Mucosa of descending colon (tissue), 3 donors: ENCODE measurements around the gene ARMC7. TPM values are rescaled to one million over a fixed set of nuclear protein-coding genes. Genes with fewer than 3 reads are reported as not detected.
A peak's percentile ranks its signal among the peaks of the same experiment; 100 is the strongest.

Source experiments
- ATAC-seq: fragments of 200-7000 bp; cut with Tn5 transposase; one replicate; pipeline ENCODE4 v1.9.1; 2020; ENCODE audit warnings: mild to moderate bottlenecking, moderate library complexity
- DNase-seq, 3 donors: peaks; one replicate each; pipeline ENCODE4 v3.0.0-alpha.2; 2020
- H3K36me3 ChIP-seq: fragments of 200-600 bp; one replicate; pipeline ENCODE4 v1.8.0; 2021; ENCODE audit warnings: low read depth, mild to moderate bottlenecking
- H3K4me1 ChIP-seq: fragments of 200-600 bp; one replicate; pipeline ENCODE4 v1.8.0; 2021; ENCODE audit warnings: low read depth, mild to moderate bottlenecking
- H3K4me3 ChIP-seq: fragments of 200-600 bp; one replicate; pipeline ENCODE4 v1.8.0; 2021; ENCODE audit warnings: mild to moderate bottlenecking
- H3K9me3 ChIP-seq: fragments of 200-600 bp; one replicate; pipeline ENCODE4 v1.8.0; 2021; ENCODE audit warnings: mild to moderate bottlenecking
- CTCF ChIP-seq: fragments of 200-600 bp; IDR thresholded peaks from one replicate; pipeline ENCODE4 v1.8.0; 2022; ENCODE audit warnings: antibody characterized with exemption, mild to moderate bottlenecking
- intact Hi-C, 2 donors: fragments of 100-400 bp; cut with DNase I in 1 of 2; cut with micrococcal nuclease in 1 of 2; formaldehyde crosslinking; loops; one replicate each; pipeline versions ENCODE4 v1.11.0 to v1.11.1; 2022; cut with DNase I, micrococcal nuclease
- total RNA-seq, 3 donors: library from RNA; stranded (reverse); fragmentation: NEBNext Ultra II Directional in 2 of 3; extraction: Animal tissue kit (Norgen Biotek cat#: 25700) in 2 of 3; gene quantifications; one replicate each; pipeline versions ENCODE4 v1.2.1 to v1.2.4, GENCODE V29; 2021 to 2023
- donor health status: DM: no; HTN: no; CAD: no; lungs with moderate emphysema.
- donor health status: DM: no; HTN: no; CAD: no.
- donor health status: DM: no; HTN: yes; CAD: no.

ARMC7 gene
- total RNA-seq, 3 donors from 2014 or later: 16.7 to 24.3 (median 18.3) TPM

DNA sequence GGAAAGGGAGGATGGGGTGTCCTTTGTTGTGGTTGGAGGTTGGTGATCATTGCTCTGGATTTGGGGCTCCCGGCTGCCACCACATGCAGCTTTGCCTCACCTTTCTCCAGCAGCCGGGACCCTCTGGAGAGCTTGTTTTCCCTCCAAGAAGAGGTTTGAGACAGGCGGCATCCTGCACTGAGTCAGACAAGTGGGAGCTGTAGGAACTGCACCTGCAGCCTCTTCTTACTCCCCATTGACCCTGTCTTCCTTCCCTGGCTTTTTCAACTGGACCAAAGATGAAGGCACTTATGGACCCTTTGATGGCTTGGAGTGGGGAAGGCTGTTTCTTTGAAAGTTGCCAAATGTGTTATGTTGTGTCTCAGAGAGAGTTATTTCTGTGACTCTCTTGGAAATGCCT, 46.1 kb upstream of the ARMC7 start:
- intact Hi-C loops: no loop called here
- H3K36me3 ChIP-seq: peaks cover 4% of the 10 kb centered on the region

GRCh38 chr17:75064040-75064439, 45.7 kb upstream of the ARMC7 start:
- no peak for TF ChIP-seq CTCF
- H3K4me1 ChIP-seq: no peaks in the 10 kb centered on the region
- H3K36me3 ChIP-seq: peaks cover 4% of the 10 kb centered on the region
- no peak overlapping the region for H3K4me3 ChIP-seq
- H3K9me3 ChIP-seq: no peaks in the 10 kb centered on the region
- intact Hi-C loops: no loop called here
- no peak for DNase-seq
- no peak for ATAC-seq

More for the DNA sequence above, 46.1 kb upstream of the ARMC7 start:
- DNase-seq (no peak), ATAC-seq (no peak)
- TF ChIP-seq CTCF: no peak
- no peak overlapping the region for H3K4me3 ChIP-seq
- no peaks in the 10 kb centered on the region for H3K4me1 ChIP-seq
- H3K9me3 ChIP-seq: no peaks in the 10 kb centered on the region

GRCh38 chr17:75064460-75064859, 45.3 kb upstream of the ARMC7 start:
- no peak for ATAC-seq
- no peaks in the 10 kb centered on the region for H3K9me3 ChIP-seq
- no peak for DNase-seq
- H3K36me3 ChIP-seq: peaks cover 4% of the 10 kb centered on the region
- intact Hi-C loops: no loop called here
- H3K4me3 ChIP-seq: no peak overlapping the region
- H3K4me1 ChIP-seq: no peaks in the 10 kb centered on the region
- TF ChIP-seq CTCF: no peak

DNA sequence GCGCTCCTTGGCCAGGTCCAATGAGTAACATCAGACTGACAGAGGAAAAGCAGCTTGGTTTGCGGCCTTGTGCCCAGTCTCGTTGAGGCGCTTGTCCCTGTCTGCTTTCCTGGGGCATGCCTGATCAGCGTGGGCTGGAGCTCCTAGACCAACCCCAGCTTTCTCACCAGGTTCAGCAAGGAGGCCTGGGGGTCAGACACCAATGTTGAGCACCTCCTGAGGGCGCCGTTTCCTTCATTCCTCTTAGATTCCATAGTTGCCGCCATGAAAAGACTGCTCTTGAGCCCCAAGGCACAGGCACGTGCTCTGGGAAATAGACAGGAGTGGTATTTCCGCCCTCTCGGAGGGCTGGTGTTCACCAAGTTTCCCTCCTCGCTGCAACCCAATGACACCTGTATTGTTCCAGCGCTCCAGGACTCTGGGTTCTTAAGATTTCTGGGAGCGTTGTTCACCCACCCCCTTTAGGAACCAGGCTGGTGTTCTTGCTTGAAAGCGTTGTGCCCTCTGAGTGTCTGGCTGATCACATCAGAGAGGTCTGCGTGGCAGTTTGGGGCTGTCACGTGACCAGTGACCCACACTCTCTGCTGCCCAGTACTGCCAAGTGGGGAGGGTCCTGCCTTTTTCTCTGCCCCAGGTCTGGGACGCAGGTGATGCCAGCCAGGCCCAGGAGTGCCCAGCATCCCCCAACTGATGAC, 44.8 kb upstream of the ARMC7 start:
- H3K36me3 ChIP-seq: peaks cover 1% of the 10 kb centered on the region
- no peaks in the 10 kb centered on the region for H3K4me1 ChIP-seq

GRCh38 chr17:75065562-75066151, 44.1 kb upstream of the ARMC7 start:
- no peak for TF ChIP-seq CTCF
- peak; percentile 20 for ATAC-seq
- no peaks in the 10 kb centered on the region for H3K36me3 ChIP-seq
- no peak overlapping the region for H3K4me3 ChIP-seq
- DNase-seq: no peak
- no peaks in the 10 kb centered on the region for H3K4me1 ChIP-seq
- intact Hi-C loops: no loop called here
- H3K9me3 ChIP-seq: no peaks in the 10 kb centered on the region

More for the DNA sequence above, 44.8 kb upstream of the ARMC7 start:
- Histone ChIP-seq H3K9me3 (no peaks in the 10 kb centered on the region), H3K4me3 (no peak overlapping the region)
- no peak for TF ChIP-seq CTCF
- ATAC-seq (no peak), DNase-seq (no peak)
- intact Hi-C loops: no loop called here
